SIG-M5 treated with dmso at 0.1 percent for 504 hours (cell line): Measurements from ENCODE around the gene CA5A.
"Not testable (repeated sequence)": the region's sequence is repeated elsewhere in the genome, so short reads cannot be mapped to it uniquely, and the experiment has no call there.

ENCODE experiments used
- DNase-seq: peaks from one replicate; lab custom pipeline; 2025; ENCODE audit not compliant: unreplicated experiment; lab: John Stamatoyannopoulos, UW

CA5A gene

DNA sequence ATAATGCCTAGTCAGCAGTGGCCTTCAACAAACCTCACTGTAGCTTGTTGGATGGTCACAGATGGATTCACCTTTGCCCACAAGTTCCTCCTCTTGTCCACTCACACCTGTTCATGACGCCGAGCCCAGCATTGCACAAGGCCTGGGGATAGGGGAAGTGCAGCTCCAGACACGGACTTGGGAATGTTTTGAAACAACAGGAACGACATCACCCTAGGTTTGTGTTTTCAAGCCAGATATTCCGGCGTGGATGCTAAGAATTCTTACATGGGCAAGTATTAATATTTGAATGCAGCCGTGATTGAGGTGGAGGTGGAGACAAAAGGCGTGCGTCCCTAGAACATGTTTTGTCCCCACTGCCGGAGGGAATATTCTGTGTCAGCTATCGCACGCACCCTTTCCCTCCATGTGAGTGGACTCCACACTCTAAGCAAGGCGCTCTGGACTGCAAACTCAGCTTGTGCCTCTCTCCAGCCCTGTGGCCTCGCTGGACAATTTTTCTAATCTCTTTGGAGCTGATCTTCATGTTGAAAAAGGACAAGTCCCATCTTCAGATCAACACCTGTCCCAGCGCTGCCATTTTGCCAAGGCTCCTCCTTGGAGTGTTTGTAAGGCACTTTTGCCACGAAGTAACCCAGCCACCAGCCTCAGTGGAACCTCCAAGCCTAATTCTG lies 12.9 kb upstream of the CA5A start:
- no peak for DNase-seq

DNA sequence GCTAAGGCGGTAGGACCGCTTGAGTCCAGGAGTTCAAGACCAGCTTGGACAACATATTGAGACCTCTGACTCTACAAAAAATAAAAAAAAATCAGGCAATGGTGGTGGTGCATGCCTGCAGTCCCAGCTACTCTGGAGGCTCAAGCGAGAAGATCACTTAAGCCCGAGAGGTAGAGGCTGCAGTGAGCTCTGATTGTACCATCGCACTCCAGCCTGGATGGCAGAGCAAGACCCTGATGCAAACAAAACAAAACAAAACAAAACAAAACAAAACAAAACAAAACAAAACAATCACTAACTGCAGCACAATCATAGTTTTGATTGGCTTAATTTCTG lies 12.4 kb upstream of the CA5A start:
- DNase-seq = no peak

DNA sequence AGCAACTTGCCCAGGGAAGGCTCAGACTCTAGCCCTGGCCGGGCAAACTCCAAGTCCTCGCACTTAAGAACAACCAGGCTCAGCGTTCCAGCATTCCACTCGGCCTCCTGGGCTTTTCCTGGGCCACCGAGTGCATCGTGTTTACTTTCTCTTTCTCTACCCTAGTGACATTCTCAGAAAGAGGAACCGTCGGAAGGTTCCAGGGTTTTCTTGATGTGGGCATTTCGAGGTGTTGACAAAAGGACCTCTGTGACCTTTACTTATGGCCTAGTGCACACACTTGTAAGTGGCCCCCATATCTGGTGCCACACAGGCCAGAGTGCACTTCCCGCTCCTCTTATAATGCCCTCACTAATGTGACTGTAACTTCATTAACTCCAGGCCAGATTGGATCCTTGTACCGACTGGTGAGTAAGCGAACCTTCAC lies 11.8 kb upstream of the CA5A start:
- no peak for DNase-seq

GRCh38 chr16:87947356-87948118 lies 11.2 kb upstream of the CA5A start:
- DNase-seq = no peak

DNA sequence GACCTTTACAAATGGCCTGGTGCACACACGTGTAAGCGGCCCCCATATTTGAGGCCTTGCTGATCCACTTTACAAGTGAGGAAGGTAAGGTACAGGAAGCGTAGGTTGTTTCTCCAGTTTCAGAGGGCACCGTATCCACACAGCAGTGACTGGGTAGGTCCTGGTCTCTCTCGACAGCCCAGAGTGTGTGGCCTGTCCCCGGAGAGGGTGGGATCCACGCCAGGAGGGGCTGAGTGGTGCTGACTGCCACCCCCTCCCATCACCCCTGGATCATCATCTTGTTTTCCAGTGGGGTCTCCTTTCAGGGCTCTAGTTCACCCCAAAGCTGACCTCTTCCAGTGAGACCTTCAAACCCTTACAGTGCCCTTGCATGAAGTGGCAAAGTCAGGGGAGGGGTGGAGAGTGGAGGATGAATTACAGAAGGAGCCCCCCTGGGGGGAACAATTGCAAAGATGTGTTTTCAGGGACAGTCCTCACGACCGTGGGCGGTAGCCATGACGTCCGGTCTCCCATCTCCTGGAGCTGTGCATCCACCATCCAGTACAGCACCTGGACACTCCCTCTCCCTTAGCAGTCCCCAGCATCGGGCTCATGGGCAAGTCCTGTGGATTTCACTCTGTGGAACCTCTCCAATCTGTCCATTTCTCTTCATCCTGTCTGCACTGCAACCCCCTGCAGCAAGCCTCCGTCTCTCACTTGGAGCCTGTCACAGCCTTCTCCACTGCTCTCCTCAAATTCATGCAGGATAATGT lies 10.4 kb upstream of the CA5A start:
- DNase-seq = no peak

GRCh38 chr16:87945351-87946042 lies 9.2 kb upstream of the CA5A start:
- DNase-seq = peak; percentile 87

DNA sequence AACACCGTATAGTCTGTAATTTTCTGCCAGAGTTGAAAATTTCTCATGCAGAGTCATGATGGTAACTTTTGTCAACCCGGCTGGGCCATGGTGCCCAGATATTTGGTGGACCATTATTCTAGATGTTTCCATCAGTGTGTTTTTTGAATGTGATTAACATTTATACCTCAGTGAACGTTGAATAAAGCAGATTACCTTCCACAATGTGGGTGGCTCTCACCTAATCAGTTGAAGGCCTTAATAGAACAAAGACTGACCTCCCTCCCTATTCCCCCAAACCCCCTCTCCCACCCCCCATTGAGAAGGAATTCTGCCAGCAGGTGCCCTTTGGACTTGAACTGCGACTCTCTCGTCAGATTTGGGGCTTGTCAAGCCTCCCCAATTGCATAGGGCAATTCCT lies 6.4 kb upstream of the CA5A start:
- no peak for DNase-seq

GRCh38 chr16:87939562-87940423 lies 3.5 kb upstream of the CA5A start:
- no peak for DNase-seq

DNA sequence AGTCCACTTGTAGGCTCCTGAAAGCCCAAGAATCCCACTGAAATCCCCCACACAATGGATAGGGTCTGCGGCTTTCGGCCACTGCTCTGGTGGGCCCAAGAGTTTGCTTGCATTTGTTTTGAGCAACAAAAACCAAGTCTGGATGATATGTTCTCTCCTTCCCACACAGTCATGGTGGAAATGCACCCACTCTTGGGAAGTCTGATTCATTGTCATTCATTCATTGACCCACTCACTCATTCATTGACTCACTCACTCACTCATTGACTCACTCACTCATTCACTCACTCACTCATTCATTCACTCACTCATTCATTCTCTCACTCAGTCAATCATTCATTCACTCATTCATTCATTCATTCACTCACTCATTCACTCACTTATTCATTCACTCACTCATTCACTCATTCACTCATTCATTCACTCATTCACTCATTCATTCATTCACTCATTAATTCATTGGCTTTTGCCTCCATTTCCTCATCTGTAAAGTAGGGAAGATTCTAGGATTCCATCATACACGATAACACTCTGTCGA lies 2.2 kb upstream of the CA5A start:
- no peak for DNase-seq

DNA sequence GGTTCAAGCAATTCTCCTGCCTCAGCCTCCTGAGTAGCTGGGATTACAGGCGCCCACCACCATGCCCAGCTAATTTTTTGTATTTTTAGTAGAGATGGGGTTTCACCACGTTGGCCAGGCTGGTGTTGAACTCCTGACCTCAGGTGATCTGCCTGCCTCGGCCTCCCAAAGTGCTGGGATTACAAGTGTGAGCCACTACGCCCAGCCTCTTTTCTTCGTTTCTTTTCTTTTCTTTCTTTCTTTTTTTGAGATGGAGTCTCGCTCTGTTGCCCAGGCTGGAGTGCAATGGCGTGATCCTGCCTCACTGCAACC lies 858 bp upstream of the CA5A start:
- DNase-seq = not testable (repeated sequence)

DNA sequence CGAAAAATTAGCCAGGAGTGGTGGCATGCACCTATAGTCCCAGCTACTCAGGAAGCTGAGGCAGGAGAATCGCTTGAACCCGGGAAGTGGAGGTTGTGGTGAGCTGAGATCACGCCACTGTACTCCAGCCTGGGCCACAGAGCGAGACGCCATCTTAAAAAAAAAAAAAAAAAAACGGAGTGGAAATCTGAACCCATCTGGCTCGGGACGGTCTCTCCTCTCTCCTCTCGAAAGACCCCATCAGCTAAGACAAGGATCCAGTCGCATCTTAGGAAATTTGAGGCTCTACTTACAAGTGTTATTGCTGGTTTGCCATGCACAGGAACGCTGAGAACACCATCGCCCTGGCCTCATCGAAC lies 334 bp downstream of the CA5A start:
- not testable (repeated sequence) for DNase-seq

- DNase-seq = not testable (repeated sequence)
Observed at GRCh38 chr16:87934752-87935425, 1.4 kb downstream of the CA5A start.

DNA sequence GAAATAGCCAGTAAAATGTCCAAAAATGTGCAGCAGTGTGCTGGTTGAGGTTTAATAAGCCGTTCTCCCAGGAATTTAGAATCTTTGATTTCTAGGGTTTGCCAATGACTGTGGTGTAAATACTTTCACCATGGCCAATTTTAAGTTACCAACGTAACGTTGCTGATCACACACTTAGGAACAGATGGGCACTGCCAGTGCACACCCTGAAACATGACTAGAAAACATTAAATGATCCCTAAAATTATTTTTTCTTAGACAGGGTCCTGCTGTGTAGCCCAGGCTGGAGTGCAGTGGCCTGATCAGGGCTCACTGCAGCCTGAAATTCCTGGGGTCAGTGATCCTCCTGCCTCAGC lies 3.2 kb downstream of the CA5A start:
- DNase-seq = no peak

- DNase-seq = not testable (repeated sequence)
Observed at GRCh38 chr16:87932475-87933139, 3.7 kb downstream of the CA5A start.

GRCh38 chr16:87931504-87931903 lies 4.8 kb downstream of the CA5A start:
- DNase-seq = no peak

GRCh38 chr16:87930456-87930855 lies 5.9 kb downstream of the CA5A start:
- DNase-seq = no peak

- DNase-seq = no peak
Observed at GRCh38 chr16:87929986-87930385, 6.3 kb downstream of the CA5A start.

DNA sequence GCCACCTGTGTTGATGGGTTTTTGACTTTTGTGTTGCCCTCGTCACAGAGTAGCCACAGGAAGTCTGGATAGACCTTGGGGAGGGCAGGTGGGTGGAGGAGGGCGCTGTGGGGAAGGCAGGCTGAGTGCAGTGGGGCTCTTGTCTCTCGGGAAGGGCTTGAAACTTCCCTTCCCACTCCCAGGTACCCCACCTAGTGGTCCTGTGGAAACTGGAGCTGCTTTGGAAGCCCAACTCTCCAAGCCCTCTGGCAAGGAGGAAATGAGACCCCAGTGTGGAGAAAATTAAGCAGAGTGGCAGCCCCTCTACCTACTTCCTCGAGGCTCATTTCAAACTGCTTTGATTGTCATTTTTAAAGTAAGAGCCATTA lies 9.2 kb downstream of the CA5A start:
- no peak for DNase-seq
